NK-92 treated with Interleukin-12 subunit alpha and Interleukin-12 subunit beta, amount 100 ng/mL, for 24 hours (cell line): ENCODE measurements around the gene PRKCE.

Experiments
- DNase-seq: peaks from one replicate; lab custom pipeline; 2025; lab: John Stamatoyannopoulos, UW

The PRKCE gene

DNA sequence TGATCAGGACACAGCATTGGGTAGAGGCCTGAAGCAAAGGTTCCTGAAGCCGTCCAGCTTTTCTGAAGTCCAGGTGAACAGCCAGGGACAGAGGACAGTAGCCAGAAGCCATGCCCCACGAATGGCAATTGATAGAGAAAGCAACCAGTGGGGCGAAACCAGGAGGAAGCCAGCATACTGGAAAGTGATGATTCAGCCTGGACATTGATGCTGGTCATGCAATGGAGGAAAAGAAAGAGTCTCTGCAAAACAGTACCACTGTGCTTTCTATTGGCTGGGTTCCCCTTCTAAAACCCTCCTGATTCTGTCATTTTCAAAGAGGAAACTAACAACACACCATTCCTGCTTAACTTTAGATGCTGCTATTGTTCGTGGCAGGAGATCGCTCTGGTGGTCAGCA, 424.4 kb downstream of the PRKCE start:
- DNase-seq = no peak

GRCh38 chr2:46076251-46076650, 424.8 kb downstream of the PRKCE start:
- DNase-seq = no peak

GRCh38 chr2:46076875-46077274, 425.4 kb downstream of the PRKCE start:
- DNase-seq = no peak

DNA sequence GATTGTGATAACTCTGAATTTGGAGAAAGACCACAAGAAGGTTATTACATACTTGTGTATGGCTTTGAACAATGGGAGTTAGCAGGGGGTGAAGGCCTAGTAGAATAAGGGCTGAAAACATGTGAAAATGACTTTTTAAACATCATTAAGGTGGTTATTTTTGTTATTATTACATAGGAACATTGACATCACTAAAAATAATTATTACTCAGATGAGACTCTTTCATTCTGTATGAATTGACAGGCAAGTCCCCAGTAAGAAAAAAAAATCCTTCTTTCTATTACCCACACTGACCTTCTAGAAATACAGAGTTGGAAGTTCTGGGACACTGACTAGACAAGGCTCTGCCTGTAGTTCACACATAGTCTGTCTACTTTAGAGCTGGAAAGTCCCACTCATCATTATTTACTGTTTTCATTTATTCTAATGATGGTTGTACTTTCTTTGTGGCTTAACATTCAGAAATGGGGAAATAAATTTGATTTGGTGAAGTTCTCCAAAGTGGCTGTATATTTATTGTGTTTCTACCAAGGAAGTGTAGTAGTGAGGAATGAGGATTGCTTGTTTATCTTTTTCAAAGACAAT, 426.1 kb downstream of the PRKCE start:
- DNase-seq = no peak

- no peak for DNase-seq
Observed at GRCh38 chr2:46079985-46080560, 428.6 kb downstream of the PRKCE start.

- DNase-seq = no peak
Observed at GRCh38 chr2:46082531-46083485, 431.3 kb downstream of the PRKCE start.

DNA sequence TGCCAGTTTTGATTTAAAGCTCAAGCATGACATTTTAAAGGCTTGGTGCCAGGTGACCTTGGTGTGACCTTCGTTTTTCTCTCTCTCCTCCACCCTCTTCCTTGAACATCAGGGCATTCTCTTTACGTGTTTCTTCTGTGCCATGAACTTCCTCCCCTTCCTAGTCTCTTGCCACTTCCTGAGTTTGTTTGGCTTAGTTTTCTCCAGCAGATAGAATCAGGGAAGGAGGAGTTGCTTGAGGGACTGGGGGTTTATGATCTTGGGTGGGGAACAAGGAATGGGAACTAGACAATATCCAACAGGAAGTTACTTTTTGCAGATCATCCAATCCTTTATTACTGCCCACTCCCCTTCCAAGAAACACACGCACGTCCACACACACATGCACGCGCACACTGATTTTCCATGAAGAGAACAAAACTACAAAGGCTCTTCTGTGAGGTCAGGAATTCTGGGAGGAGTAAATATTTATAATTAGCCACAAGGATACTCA, 435.1 kb downstream of the PRKCE start:
- DNase-seq = no peak

- DNase-seq = no peak
Observed at GRCh38 chr2:46087492-46087891, 436.0 kb downstream of the PRKCE start.

GRCh38 chr2:46091004-46091403, 439.5 kb downstream of the PRKCE start:
- no peak for DNase-seq

GRCh38 chr2:46091961-46092667, 440.6 kb downstream of the PRKCE start:
- DNase-seq = no peak

DNA sequence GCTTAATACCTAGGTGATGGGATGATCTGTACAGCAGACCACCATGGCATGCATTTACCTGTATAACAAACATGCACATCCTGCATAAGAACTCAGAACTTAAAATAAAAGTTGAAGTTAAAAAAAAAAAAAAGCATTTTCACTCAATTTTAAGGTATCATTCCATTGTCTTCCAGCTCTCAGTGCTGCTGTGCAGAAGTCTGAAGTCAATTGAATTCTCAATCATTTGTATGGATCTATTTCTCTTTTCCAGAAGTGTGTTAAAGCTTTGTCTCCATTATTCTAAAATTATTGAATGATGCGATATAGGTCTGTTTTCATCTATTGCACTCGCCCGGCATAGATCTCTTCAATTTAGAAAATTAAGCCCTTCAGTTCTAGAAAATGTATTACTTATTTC, 443.2 kb downstream of the PRKCE start:
- no peak for DNase-seq

DNA sequence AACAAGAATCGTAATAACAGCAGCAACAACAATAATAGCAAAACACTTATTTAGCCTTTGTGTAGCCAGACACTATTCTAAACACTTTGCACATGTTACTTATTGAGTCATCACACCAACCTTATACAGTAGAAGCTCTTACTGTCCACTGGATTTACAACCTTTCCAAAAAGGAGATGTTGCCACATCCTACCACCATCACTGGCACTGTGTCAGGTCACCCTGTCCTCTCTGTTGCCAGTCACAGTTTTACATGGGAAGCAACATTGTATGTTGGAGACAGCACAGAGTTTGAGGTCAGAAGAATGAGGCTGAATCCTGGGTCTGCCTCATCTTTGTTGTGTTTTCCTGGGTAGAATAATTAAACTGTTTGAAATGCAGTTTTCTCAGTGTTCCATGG, 444.4 kb downstream of the PRKCE start:
- no peak for DNase-seq

DNA sequence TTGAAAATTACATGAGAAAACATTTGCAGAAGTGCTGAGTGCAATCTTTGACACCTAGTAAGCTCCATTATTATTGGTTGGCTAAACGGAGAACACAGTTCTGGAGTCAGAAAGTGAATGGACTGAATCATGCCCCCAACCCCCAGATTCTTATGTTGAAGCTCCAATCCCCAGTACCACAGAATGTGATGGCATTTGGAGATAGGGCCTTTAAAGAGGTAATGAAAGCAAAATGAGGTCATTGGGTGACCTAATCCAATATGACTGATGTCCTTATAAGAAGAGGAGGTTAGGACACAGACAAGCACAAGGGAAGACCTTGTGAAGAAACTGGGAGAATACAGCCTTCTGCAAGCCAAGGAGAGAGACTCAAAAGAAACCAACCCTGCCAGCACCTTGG, 444.8 kb downstream of the PRKCE start:
- no peak for DNase-seq

- DNase-seq = no peak
Observed at GRCh38 chr2:46097714-46098480, 446.4 kb downstream of the PRKCE start.

- DNase-seq = no peak
Observed at GRCh38 chr2:46098621-46099062, 447.2 kb downstream of the PRKCE start.

DNA sequence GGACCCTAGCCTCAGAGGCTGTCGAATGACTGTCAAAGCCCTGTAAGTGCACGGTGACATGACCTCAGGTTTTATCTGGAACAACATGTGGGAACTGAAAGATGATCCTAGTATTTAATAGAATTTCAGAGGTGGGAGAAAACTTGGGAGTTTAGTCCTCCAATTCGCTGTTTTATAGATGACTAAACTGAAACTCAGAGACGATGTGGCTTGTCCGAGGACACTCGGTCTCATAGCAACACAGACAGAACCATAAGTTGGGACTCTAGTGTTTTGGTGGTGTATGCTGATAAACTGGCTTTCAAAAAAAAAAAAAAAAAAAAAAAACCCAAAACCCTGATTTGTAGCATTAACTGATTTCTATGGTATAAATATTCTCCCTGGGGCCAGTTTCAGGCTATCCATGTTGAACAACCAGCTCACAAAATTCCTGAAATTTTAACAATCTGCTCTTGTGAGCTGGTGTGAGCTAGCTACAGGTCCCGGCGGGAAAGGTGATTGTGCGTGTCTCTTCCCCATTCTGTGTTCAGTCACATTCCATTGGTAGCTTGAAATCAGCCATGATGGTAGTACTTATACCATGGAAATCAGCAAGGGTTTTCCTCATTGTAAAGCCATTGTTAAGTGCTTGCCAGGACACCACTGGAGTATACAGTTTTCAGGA, 450.2 kb downstream of the PRKCE start:
- DNase-seq = no peak

GRCh38 chr2:46106690-46107089, 455.2 kb downstream of the PRKCE start:
- DNase-seq = no peak

GRCh38 chr2:46114996-46115395, 463.5 kb downstream of the PRKCE start:
- DNase-seq = no peak

- DNase-seq = no peak
Observed at GRCh38 chr2:46116150-46116549, 464.7 kb downstream of the PRKCE start.

DNA sequence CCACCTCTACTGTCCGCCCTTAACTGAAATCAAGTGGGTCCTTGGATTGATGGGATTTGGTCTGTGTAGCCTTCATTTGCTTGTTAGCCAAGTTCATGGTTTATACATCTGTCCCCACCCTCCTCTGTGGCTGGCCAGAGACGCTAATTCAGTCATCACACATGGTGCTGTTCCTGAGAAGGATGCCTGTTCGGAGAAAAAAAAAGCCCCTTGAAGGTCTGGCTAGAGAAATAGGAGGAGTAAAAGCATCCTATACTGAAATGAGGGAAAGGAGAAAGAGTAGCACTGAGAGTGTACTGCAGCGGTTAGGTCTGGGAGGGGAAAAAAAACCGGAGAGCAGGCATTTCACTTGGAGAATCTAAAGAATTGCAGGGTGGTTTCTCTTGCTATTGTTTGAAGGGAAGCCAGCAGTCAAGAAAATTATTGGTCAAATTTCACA, 465.1 kb downstream of the PRKCE start:
- no peak for DNase-seq

GRCh38 chr2:46117379-46117778, 465.9 kb downstream of the PRKCE start:
- DNase-seq = no peak
